Hematopoietic multipotent progenitor cell treated with erythropoietin and hydrocortisone succinate and interleukin-3 and kit ligand, for 6 days (in vitro differentiated cells): ENCODE data around the gene VWA5B2.
A peak's percentile ranks its signal among the peaks of the same experiment; 100 is the strongest.

Experiments
- DNase-seq: peaks from one replicate; pipeline ENCODE4 v3.0.0-alpha.2; 2015

VWA5B2 gene

DNA sequence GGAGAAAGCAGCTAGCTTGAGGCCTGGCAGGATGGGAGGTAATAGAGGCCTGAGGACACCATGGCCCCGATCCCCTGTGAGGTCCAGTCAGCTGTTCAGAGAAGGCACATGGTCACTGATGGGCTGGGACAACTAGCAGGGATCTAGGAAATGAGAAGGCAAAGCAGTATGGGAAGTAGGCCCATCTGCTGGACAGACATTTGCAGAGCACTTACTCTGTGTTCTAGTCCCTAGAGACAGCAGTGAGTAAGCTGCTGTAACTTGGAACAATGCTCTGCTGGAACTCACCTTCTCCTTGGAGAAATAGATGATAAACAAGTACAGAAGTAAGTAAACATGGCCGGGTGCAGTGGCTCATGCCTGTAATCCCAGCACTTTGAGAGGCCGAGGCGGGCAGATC is 53.6 kb downstream of the VWA5B2 start:
- no peak for DNase-seq

DNA sequence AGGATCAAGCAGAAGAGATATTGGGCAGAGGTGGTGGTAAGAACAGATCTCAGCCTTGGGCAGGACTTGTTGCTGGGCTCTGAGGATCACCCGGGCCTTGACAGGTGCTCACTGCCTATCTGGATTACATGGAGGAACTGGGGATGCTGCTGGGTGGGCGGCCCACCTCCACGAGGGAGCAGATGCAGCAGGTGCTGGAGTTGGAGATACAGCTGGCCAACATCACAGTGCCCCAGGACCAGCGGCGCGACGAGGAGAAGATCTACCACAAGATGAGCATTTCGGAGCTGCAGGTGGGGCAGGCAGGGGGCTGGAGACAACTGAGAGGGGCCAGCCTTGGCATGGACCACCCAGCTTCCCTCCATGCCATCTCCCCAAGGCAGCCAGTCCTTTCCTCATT is 54.3 kb downstream of the VWA5B2 start:
- DNase-seq: no peak

DNA sequence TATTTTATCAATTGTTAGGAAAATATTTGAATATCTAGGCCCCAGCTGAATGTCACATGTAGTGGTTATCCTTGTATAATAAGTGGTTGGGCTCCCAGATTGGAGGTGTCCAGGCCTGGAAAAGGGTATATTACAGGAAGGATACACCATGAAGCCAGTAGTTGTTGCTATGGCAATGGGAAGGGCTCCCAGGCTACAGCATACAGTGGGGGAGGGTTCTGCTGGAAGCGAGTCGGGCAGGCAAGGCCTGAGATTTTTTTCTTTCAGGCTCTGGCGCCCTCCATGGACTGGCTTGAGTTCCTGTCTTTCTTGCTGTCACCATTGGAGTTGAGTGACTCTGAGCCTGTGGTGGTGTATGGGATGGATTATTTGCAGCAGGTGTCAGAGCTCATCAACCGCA is 55.3 kb downstream of the VWA5B2 start:
- DNase-seq: peak; percentile 67

DNA sequence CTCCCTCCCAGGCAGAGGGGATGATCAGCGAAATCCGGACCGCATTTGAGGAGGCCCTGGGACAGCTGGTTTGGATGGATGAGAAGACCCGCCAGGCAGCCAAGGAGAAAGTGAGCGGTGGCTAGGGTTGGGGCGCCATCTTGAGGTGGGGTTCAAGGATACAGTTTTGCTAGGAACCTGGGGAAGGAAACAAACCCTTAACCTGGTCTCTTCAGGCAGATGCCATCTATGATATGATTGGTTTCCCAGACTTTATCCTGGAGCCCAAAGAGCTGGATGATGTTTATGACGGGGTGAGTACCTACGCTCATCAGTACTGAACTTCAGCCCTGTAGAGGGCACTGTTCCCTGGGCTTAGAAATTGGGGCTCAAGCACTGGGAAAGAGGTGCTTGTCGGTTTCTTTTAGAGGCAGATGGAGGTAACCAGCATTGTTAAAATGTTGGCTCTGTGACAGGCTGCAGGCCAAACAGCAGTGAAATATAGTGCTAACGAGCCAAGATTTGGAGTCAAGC is 60.1 kb downstream of the VWA5B2 start:
- peak; percentile 78 for DNase-seq

DNA sequence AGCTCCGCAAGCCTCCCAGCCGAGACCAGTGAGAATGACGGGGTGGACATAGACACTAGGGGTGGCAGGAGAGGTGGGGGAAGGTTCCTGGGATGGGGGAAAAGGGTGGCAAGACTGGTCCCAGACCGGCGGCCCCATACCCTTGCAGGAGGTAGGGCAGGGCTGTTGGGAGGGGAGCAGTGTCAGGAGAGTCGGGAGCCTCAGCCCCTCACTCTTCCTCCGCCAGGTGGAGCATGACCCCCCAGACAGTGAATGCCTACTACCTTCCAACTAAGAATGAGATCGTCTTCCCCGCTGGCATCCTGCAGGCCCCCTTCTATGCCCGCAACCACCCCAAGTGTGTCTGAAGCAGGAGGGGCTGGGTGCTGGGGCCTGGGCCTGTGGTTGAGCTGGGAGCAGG is 60.9 kb downstream of the VWA5B2 start:
- DNase-seq: no peak

DNA sequence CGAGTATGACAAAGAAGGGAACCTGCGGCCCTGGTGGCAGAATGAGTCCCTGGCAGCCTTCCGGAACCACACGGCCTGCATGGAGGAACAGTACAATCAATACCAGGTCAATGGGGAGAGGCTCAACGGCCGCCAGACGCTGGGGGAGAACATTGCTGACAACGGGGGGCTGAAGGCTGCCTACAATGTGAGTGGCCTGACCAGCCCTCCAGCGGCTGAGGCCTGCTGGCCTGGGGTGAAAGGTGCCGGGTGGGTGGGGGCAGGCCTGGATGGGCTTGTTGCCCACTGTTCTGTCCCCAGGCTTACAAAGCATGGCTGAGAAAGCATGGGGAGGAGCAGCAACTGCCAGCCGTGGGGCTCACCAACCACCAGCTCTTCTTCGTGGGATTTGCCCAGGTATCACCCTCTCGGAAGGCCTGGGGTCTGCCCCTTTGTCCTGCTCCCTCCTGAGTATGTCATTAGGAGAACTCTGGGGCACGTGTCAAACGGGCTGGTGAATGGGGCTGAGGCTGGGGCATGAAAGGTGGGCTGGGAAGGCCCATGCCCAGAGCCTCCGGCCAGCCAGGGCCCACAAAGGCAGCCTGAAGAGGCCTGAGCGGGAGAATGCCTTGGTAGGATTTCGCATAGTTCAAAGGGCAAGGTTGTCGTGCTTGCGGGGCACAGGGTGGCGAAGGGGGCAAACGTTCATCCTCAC is 61.8 kb downstream of the VWA5B2 start:
- no peak for DNase-seq
